C4-2B (cell line): ENCODE measurements around the gene FARP2.

Experiments used
- CTCF ChIP-seq: fragments of 450-650 bp; conservative IDR thresholded peaks from 2 replicates; pipeline ENCODE4 v1.5.1; 2017; ENCODE audit warnings: mild to moderate bottlenecking
- ZFX ChIP-seq: fragments of 450-650 bp; IDR thresholded peaks from 2 replicates; pipeline ENCODE4 v1.6.1; 2017

GRCh38 chr2:241321886-241322285 is 34.2 kb upstream of the FARP2 start:
- TF ChIP-seq CTCF (no peak), ZFX (no peak)
